Esophagus mucosa (tissue), 1 donor: ENCODE data around the gene CXCL13. TPM values are rescaled to one million over a fixed set of nuclear protein-coding genes. Genes with fewer than 3 reads are reported as not detected.
A peak's percentile ranks its signal among the peaks of the same experiment; 100 is the strongest.
"Not testable (repeated sequence)": the region's sequence is repeated elsewhere in the genome, so short reads cannot be mapped to it uniquely, and the experiment has no call there.

Experiments used
- ATAC-seq: fragments of 200-7000 bp; cut with Tn5 transposase; one replicate; pipeline ENCODE4 v1.9.1; 2020
- total RNA-seq: library from RNA; stranded (reverse); gene quantifications from one replicate; pipeline ENCODE4 v1.2.4, GENCODE V29; 2023
- donor health status: DM: yes; HTN: yes; CAD: no.

Gene CXCL13, protein sequence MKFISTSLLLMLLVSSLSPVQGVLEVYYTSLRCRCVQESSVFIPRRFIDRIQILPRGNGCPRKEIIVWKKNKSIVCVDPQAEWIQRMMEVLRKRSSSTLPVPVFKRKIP
- total RNA-seq, result 9.0 TPM

DNA sequence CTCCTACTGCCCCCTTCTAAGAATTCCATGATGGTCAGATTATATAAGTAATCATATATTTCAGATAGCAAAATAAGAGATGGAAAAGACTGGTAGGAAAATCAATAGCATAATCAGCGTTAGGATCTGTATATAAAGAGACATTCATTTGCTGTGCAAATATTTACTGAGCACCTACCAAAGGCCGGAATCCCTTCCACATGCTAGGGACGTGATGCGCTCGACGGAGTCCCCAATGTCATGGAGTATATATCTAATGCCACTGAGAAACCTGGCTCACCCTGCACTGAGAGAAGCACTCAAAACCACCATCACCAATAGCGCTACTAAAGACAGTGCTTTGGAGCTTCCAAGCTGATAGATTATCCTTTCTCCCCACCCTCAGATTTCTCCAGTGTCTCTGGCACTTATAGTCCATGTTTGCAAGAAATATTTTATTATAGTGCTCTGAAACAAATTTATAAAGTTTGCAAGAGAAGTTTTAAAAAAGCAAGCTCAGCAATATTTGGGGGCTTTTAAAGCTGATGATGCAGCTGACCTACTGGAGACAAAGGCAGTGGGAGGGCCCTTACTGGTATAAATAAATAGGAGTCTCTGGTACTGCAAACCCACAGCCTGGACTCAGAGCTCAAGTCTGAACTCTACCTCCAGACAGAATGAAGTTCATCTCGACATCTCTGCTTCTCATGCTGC is at the start of gene CXCL13:
TSS of gene CXCL13 (plus strand) at position 611 of the 693 bp plus-strand sequence. CDS start at position 657, 46 bp downstream.
- no peak for ATAC-seq

DNA sequence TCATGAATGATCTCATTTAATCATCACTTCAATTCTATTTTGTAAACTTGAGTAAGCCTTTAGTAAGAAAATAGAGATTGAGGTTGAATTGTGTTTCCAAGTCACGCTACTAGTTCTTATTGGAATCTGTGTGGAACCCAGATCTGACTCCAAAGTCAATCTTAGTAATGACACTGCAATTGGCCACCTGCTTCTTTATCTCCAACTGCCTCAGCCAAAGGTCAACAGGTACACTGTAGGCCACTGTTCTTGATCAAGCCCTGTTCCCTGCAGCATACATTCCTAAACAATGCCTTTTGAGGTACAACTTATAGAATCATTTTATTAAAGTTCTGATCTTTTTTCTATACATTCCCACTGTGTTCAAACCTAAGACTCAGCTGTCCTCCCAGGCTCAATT is 45.5 kb upstream of the CXCL13 start:
- ATAC-seq, result no peak

DNA sequence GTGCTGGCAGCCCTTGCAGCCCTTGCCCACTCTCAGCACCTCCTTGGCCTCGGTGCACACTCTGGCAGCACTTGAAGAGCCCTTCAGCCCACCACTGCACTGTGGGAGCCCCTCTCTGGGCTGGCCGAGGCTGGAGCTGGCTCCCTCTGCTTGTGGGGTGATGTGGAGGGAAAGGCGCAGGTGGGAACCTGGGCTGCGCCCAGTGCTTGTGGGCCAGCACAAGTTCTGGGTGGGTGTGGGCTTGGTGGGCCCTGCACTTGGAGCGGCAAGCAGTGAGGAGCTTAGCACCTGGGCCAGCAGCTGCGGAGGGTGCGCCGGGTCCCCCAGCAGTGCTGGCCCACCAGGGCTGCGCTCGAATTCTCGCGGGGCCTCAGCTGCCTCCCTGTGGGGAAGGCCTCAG is 43.9 kb upstream of the CXCL13 start:
- ATAC-seq, result not testable (repeated sequence)

DNA sequence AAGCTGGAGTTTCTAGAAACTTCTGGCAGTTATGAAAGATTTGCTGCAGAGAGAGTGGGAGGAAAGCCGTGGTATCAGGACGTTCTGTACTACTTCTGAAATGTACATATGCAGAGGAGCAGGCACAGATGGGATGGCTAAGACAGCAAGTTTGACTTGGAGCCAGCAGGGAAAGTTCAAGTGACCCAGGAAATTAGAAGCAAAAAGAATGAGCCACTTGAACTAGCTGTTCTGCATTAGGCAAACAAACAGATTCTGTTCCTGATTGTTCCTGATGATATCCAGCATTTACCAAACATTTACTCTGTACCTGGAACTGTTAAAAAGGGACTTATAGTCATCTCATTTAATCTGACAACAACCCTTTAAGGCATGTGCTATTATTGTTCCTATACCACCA is 41.4 kb upstream of the CXCL13 start:
- no peak for ATAC-seq

DNA sequence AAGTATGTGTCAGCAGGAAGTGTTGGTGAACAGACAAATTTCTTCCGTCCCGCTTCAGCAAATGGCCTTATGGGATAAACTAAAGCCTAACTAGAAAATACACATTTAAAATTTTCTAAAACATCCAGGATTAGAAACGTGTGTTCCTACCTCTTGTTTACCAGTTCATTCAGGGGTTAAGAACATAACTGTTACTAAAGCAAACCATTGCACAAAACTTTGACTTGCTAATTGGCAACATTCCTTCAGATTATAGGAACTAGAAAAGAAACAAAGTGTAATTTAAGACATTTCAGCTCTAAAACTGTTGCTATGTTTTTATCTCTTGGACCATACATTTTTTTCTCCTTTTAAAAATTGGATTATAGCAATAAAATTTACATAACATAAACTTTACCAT is 39.5 kb upstream of the CXCL13 start:
- no peak for ATAC-seq

DNA sequence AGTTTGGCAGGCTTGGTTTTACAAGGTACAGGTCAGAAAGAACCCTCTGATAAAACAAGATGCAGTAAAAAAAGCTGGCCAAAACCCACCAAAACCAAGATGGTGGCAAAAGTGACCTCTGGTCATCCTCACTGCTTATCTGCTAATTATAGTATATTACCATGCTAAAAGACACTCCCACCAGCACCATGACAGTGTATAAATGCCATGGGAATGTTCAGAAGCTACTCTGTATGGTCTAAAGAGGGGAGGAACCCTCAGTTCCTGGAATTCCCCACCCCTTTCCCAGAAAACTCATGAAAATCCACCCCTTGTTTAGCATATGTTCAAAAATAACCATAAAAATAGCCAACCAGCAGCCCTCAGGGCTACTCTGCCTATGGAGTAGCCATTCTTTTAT is 38.1 kb upstream of the CXCL13 start:
- no peak for ATAC-seq

DNA sequence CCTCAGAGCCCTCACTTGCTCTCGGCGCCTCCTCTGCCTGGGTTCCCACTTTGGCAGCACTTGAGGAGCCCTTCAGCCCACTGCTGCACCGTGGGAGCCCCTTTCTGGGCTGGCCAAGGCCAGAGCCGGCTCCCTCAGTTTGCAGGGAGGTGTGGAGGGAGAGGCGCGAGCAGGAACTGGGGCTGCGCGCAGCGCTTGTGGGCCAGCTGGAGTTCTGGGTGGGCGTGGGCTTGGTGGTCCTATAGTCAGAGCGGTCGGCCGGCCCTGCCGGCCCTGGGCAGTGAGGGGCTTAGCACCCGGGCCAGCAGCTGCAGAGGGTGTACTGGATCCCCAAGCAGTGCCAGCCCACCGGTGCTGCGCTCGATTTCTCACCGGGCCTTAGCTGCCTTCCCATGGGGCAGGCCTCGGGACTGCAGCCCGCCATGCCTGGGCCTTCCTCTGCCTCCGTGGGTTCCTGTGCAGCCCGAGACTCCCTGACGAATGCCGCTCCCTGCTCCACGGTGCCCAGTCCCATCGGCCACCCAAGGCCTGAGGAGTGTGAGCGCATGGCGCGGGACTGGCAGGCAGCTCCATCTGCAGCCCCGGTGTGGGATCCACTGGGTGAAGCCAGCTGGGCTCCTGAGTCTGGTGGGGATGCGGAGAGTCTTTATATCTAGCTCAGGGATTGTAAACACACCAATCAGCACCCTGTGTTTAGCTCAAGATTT is 35.0 kb upstream of the CXCL13 start:
- not testable (repeated sequence) for ATAC-seq

DNA sequence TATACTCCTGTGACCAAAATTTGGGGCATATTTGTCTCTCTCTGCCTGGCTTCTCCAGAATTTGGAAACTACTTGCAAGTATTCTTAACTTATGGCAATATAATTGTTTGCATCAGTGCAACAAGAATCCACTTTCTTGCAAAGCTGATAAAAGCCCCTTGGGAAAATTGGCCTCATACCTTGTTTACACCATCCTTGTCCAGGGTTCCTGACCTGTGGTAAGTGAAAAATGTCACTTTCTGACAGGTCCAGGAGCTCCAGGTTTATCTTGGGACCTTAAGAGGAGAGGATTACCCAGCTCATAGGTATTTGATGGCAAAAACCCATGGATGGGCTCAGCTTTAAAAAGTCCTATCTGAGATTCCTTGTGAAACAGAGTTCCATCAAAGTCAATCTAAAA is 29.3 kb upstream of the CXCL13 start:
- ATAC-seq, result no peak

DNA sequence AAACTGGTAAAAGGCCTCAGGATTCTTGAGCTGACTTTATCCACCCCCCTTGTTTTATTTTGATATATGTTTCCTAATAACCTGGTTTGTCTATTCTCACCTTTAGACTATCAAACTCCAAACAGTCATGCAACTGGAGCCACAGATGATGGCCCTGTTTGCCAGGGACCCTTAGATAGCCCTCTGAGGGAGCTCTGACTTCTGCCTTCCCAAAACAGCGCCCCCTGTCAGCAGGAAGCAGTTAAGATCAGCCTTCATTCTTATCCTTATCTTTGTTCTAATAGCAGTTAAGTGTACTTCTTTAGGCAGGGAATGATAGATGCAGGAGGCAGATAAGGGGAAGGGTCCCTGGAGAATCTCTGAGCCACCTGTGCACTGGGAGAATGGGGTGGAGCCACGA is 27.5 kb upstream of the CXCL13 start:
- ATAC-seq, result no peak

DNA sequence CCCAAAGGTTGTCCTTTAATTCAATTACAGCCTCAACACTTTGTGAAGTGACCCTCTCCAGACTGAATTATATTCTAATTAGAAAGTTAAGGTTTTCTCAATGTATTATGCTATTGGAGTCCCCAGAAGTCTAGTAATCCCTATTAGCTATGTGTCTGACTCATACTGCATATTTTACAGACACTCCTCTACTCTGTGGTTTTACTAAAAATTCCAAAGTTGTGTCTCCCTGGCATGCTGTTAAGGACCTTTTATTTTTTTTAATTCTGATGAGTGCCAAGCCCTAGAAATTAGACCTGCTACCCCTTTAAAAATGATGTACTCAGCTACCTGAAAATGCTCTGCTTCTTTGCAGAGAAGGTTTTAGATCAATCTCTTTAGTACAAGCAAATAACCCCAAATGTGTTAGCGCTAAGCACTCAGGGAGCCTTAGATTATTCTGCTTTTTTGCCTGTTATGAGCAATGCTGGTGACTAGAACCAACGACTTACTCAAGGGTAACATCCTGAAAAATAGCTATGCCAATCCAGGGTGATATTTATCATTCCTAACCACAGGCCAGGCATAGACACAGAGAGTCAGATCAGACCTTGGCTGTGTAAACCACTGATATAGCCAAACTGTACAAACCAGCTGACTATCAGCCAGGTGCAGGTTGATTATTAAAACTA is 26.1 kb upstream of the CXCL13 start:
- ATAC-seq, result peak; percentile 86

DNA sequence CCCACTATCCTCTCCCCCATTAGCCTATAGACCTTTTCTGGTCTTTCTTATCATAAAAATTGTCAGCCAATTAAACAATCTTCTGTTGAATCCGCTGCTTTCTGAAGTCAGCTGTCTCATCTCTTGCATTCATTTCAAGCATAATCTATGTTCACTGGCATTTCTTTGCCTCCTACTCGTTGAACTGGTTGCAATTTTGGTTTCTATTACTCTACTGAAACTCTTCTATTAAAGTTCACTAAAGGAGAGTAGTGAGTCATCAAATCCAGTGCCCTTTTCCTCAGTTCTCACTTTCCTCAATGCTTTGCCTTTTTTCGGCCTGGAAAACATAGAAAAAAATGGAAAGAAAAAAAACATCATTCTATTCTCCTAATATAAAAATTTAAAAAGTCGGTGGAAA is 23.9 kb upstream of the CXCL13 start:
- peak; percentile 61 for ATAC-seq

DNA sequence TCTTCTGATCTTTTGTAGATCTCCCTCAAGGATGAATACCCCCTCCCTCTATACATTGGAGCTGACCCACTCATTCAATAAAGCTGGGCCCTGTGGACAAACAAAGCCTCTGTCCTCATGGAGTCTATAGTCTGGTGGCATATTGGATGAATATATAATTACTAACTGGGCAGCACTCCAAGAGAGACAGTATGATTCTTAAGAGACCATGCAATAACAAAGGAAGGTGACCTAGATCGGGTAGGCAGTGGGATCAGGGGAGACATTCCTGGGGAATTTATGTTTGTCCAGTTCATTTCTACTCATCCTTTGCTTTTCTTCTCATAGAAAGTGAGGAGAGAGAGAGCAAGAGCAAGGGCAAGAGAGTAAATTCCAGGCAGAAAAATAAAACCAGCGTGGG is 23.5 kb upstream of the CXCL13 start:
- ATAC-seq, result no peak

DNA sequence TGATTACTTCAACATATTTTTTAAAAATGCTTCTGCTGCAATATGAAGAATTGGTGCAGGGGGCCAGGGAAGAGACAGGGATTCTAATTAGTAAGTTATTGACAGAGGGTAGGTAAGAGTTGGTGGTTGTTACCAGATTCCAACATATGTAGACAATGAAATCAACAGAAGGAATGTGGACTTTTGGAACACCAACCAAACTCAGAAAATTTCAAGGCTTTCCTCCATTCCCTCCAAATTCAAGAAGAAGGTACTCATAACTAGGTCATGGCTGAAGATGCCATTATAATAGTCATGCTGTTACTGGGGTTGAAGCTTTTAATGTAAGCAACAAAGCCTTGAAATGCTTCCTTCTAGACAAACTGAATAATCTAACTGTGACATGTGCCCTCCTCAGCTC is 22.9 kb upstream of the CXCL13 start:
- no peak for ATAC-seq

DNA sequence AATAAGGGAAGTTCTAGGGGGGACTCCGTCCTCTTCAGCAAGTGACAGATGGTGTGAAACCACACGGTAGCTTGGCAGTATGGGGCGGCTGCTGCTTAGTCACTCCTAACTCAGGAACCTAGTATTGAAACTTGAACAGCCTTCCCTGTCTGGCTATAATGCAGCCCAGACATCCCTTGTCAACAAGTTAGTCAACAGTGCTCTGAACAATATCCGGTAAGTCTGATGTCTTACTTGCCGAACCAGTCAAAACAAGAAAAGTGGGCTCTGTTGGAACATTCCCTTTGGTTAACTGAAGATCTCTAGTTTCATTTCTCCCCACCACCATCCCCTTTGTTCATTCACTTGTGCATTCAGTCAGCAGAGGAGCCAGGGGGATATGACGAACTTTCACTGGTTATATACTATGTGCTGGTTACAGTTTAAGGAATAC is 18.7 kb upstream of the CXCL13 start:
- ATAC-seq, result peak; percentile 97

DNA sequence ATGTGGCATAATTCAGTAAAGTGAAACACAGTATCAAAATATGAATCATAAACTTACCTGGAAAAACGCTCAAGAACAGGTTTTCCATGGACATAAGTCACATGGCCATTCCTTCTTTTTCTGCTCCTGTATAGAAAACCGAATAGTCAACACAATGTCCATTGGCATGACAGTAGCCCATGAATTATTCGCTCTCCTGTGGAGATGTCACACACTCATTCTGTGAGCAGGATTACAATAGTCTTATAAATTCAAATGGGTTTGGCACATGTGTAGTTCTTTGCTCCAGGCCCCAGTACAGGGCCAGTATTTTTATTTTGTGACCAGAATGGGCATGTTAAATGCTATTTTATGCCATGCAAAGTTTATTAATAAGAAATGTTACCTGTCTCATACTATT is 15.1 kb upstream of the CXCL13 start:
- no peak for ATAC-seq

DNA sequence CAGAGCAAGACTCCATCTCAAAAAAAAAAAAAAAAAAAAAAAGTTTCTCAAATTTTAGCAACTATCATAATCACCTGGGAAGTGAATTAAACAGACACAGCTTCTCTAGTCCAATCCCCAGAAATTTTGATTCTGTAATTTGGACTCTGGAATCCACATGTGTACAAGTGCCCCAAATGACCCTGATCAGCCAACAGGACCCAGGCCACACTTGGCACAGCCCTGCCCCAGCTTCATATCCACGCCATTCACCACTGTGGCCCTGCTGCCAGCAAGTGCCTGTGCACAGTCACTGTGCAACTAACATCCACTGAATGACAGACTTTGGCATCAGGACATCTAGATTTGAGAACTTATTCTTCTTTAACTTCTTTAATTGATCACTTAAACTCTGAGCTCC is 14.1 kb upstream of the CXCL13 start:
- no peak for ATAC-seq

DNA sequence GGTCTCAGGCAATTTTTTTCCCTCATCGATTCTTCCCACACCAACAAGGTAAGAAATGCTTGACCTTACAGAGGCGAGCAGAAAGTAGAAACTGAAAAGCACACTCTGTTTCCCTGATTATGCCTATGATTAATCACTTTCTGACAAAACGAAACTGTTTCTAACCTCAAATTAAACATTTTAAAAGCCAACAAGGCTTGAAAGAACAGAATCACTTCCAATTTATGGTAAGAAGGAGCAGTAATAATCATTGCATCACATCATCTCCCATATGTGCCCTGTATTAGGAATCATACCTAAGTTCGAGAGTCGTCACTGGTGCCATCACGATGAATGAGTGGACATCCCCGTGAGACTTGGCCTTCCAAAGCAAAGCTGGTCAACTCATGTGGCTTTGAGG is 12.5 kb upstream of the CXCL13 start:
- no peak for ATAC-seq

DNA sequence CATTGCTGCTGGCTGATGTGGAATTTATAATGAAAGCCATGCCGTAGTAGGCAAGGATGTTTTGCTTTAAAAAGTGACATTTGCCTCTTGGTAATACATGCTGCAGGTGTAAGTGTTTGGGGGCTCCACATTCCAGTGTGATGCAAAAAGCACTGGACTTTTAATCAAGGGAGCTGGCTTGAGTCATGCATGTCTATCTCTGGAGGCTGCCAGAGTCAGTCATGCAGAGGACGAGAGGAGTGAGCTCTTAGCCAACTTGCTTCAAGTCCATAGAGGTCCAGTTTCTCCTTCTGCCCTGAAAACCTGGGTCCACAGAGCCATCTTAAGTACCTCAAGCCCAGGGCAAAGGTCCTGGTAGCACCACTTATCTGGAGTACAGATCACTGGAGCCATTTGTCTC is 11.6 kb upstream of the CXCL13 start:
- no peak for ATAC-seq

DNA sequence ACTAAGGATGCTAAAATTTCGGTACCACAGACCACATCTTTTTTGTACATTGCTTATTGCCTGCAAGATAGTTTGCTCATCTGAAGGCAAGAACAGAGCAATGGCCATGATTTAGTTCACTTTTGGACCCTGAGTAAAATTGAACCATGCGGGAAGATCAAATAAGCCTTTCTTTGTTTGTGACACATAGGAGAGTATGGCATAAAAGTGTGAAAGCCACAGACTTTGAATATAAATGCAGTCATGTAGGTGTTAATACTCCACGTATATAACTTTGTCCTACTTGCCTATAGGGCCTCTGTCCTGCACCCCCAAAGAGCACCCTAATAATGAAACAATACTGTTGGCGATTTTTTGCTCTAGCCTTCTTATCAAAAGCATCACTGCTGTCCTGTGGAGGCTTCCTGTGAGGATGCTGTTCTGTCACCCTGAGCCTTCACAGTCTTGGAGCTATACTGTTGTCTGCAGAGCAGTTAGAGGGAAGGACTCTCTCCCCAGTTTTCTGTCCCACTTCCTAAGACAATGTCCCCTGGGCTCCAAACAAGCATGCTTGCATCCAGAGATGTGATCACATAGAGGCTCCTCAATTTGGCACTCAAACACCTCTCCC is 10.2 kb upstream of the CXCL13 start:
- ATAC-seq, result no peak

DNA sequence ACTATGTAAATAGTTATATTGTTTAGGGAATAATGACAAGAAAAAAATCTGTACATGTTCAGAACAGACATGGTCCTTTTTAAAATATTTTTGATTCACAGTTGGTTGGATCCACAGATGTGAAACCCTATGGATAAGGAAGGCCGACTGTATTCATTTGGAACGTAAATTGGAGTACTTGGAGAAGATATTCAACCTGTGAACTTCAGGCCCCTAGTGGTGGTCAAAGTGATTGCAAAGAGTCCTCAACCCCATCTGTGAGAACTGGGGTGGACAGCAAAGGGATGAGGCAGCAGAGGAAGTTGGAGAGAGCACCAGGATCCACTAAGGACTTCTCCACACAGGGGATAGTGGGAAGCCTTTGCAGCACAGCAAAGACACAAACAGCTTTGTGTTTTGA is 6.2 kb upstream of the CXCL13 start:
- peak; percentile 47 for ATAC-seq

DNA sequence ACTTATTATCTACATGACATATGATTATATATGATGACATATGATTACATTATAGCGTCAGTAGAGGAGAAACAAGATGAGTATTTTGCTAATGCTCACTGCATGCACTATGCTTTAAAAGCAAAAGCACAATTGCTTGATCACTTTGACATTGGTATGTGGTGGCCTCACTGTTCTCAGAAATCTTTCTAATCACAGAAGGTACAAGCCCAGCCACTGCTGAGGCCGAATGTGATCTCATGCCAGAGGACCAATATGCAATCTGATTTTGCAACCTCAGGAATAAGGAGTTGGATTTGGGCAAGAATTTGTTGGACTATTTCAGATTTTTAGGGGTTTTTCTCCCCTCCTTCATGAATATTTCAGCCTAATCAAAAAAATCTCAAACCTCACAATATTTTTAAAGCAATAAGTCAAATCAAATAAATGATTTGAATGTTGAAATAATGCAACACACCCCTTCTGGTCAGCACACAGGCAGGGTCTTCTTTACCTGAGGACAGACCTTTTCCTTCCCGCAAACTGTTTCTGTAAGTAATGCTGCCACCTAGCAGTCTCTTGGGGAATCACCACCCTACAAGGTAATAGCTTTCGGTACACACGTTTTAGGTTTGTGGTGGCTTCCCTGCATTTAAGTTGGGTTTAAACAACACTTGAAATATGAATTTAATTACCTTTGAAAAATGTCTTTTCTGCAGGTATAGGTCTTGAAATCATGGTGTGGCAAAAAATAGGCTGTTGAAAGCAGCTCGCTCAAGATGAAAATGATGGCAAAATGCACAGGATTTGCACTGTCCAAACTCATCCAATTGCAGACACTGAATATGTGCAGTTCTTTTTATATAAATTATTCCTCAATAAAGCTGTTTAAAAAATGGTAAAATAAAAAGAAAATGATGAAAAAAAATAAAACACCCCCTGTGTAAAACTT is 4.8 kb upstream of the CXCL13 start:
- ATAC-seq, result no peak

DNA sequence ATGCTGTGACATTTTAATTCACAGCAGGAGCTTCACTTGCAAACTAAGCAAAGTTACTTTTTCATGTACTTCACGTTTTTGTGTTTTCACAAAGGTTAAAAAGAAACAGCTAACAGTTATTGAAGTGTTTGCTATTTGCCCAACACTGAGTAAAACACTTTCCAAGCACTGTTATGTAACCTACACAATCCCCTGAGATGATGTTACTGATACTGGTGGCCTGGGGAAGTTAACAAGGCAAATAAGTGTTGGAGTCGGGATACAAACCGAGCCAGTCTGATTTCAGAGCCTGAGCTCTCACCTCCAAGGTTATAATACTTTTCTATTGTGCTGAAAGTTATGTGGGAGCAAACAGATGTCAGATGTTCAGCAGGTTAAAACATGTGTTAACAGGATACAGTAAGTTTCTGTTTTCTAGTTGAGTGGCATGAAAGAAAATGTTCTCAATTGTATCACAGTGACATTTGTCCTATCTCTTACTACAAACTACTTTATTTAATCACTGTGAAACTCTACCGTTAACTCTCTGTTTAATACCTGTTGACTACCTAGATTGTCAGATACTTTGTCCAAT is 3.9 kb upstream of the CXCL13 start:
- ATAC-seq, result no peak
